NCI-H526 treated with DMSO at 0.1 percent for 48 hours (cell line): ENCODE data around the gene GAMT.

Experiments used
- DNase-seq: peaks from one replicate; lab custom pipeline; 2025; lab: John Stamatoyannopoulos, UW

The GAMT gene

GRCh38 chr19:1418496-1418775 lies 17.1 kb upstream of the GAMT start:
- DNase-seq = no peak

GRCh38 chr19:1417681-1418495 lies 16.5 kb upstream of the GAMT start:
- no peak for DNase-seq

- no peak for DNase-seq
These were observed 15.8 kb upstream of the GAMT start for GRCh38 chr19:1417145-1417544.

GRCh38 chr19:1416014-1416841 lies 14.9 kb upstream of the GAMT start:
- no peak for DNase-seq

GRCh38 chr19:1412995-1413800 lies 11.9 kb upstream of the GAMT start:
- no peak for DNase-seq

- DNase-seq = no peak
These were observed 11.1 kb upstream of the GAMT start for GRCh38 chr19:1412323-1412923.

- no peak for DNase-seq
These were observed 10.2 kb upstream of the GAMT start for GRCh38 chr19:1411255-1412191.

- no peak for DNase-seq
These were observed 9.4 kb upstream of the GAMT start for GRCh38 chr19:1410789-1411188.

- no peak for DNase-seq
These were observed 8.9 kb upstream of the GAMT start for GRCh38 chr19:1410136-1410786.

GRCh38 chr19:1409204-1410005 lies 8.1 kb upstream of the GAMT start:
- no peak for DNase-seq

GRCh38 chr19:1408300-1409203 lies 7.2 kb upstream of the GAMT start:
- DNase-seq = no peak

GRCh38 chr19:1407528-1408299 lies 6.4 kb upstream of the GAMT start, which contains the start of gene DAZAP1:
Gene DAZAP1, plus strand, starts transcription at chr19:1407586. Its CDS starts 188 bp downstream, at chr19:1407774.
- DNase-seq = no peak

GRCh38 chr19:1406774-1407527 lies 5.6 kb upstream of the GAMT start:
- peak; percentile 85 for DNase-seq

- no peak for DNase-seq
These were observed 1.2 kb upstream of the GAMT start for GRCh38 chr19:1402411-1403070.

GRCh38 chr19:1401889-1402217 lies 511 bp upstream of the GAMT start:
- no peak for DNase-seq

- DNase-seq = no peak
These were observed 833 bp downstream of the GAMT start for GRCh38 chr19:1400281-1401137.
